Hepatocyte (in vitro differentiated cells): ENCODE measurements around the gene POU1F1. TPM values are rescaled to one million over a fixed set of nuclear protein-coding genes. Genes with fewer than 3 reads are reported as not detected.

ENCODE experiments used
- DNase-seq: peaks from one replicate; pipeline ENCODE4 v3.0.0-alpha.2; 2016; ENCODE audit warnings: low spot score
- H2AFZ ChIP-seq: fragments of 200-600 bp; sonication (generic); 2 replicates; pipeline ENCODE4 v1.6.0; 2016; ENCODE audit warnings: antibody characterized with exemption, mild to moderate bottlenecking
- H3K27ac ChIP-seq: fragments of 200-600 bp; sonication (generic); 2 replicates; pipeline ENCODE4 v1.5.1; 2016; ENCODE audit warnings: mild to moderate bottlenecking
- H3K27me3 ChIP-seq: fragments of 200-600 bp; sonication (generic); 2 replicates; pipeline ENCODE4 v1.6.1; 2016
- H3K36me3 ChIP-seq: fragments of 200-600 bp; sonication (generic); replicated peaks from 2 replicates; pipeline ENCODE4 v1.5.1; 2016; ENCODE audit warnings: low read depth; ENCODE audit not compliant: insufficient read depth
- H3K4me1 ChIP-seq: fragments of 200-600 bp; sonication (generic); 2 replicates; pipeline ENCODE4 v1.5.1; 2016; ENCODE audit warnings: mild to moderate bottlenecking, moderate library complexity; ENCODE audit not compliant: insufficient read depth
- H3K4me2 ChIP-seq: fragments of 200-600 bp; sonication (generic); 2 replicates; pipeline ENCODE4 v1.6.0; 2016
- H3K4me3 ChIP-seq: fragments of 200-600 bp; sonication (generic); 2 replicates; pipeline ENCODE4 v1.5.1; 2016; ENCODE audit warnings: mild to moderate bottlenecking
- H3K79me2 ChIP-seq: fragments of 200-600 bp; sonication (generic); 2 replicates; pipeline ENCODE4 v1.6.0; 2017; ENCODE audit warnings: mild to moderate bottlenecking
- H3K9me2 ChIP-seq: fragments of 200-600 bp; sonication (generic); replicated peaks from 2 replicates; pipeline ENCODE4 v1.6.0; 2017; ENCODE audit warnings: mild to moderate bottlenecking; ENCODE audit not compliant: insufficient read depth
- H3K9me3 ChIP-seq: fragments of 200-600 bp; sonication (generic); 2 replicates; pipeline ENCODE4 v1.5.1; 2016; ENCODE audit warnings: low read depth, mild to moderate bottlenecking
- H4K20me1 ChIP-seq: fragments of 200-600 bp; sonication (generic); 2 replicates; pipeline ENCODE4 v1.6.0; 2016; ENCODE audit warnings: mild to moderate bottlenecking; ENCODE audit not compliant: insufficient read depth, poor library complexity, severe bottlenecking
- EZH2 ChIP-seq: fragments of 200-600 bp; sonication (generic); IDR thresholded peaks from 2 replicates; pipeline ENCODE4 v1.6.1; 2016; ENCODE audit warnings: antibody characterized with exemption, mild to moderate bottlenecking, borderline replicate concordance
- EZH2phosphoT487 ChIP-seq: fragments of 200-600 bp; sonication (generic); IDR thresholded peaks from one replicate; pipeline ENCODE4 v1.6.1; 2018; ENCODE audit warnings: antibody characterized with exemption, mild to moderate bottlenecking, low read depth, moderate library complexity; ENCODE audit not compliant: unreplicated experiment, severe bottlenecking
- WGBS: methylation state at CpG from one replicate; pipeline ENCODE4 v1.1.6; 2016; ENCODE audit warnings: low lambda C conversion rate; ENCODE audit errors: missing lambda C conversion rate; 5-methylcytosine and 5-hydroxymethylcytosine counted together
- polyA plus RNA-seq: library from polyadenylated mRNA; unstranded; fragments of >200 nt; fragmentation: Nextera tagmentation; extraction: Ambion mirVana; gene quantifications from 2 replicates; pipeline ENCODE4 v1.2.1, GENCODE V29; 2016
- total RNA-seq: library from RNA; depleted of rRNA; stranded (reverse); fragments of >200 nt; gene quantifications from 2 replicates; pipeline ENCODE4 v1.2.3, GENCODE V29; 2014
- TF ChIP-seq, protein P1 (sequence below): fragments of 200-600 bp; sonication (generic); IDR thresholded peaks from 2 replicates; pipeline ENCODE4 v1.5.1; 2016; ENCODE audit warnings: antibody characterized with exemption, mild to moderate bottlenecking; ENCODE audit not compliant: poor library complexity

Gene POU1F1
- total and polyA plus RNA-seq, 2 experiments from 2014 or later: not detected

DNA sequence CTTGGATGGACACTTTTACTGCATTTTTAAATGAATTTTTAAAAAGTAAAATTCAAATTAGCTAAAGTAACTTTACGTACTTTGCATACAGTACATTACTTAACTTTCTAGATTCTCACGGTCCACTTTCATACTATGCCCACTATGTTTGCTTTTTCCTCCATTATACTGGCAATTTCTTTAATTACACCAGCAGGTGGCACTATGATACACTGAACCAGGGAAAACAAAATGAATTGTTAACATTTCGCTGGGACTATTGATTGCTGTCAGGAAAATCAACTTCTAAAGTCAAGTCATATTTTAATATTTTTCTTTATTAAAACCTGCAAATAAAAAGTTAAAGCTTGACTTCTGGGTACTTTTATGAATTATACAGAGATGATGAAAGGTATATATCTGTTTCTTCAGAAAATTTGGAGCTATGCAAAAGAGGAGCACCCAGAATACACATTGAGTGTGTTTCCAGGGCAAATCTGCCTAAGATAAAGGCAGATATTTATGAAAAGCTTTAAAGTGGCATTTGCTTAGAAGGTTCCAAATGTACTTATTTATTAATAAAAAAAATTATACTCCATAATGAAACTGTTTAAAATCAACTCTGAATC, 21.8 kb upstream of the POU1F1 start:
- no peaks in the 10 kb centered on the region for H3K9me3 ChIP-seq
- no peak overlapping the region for H3K4me2 ChIP-seq
- H3K27ac ChIP-seq: no peak overlapping the region
- no peaks in the 10 kb centered on the region for H4K20me1 ChIP-seq
- no peaks in the 10 kb centered on the region for H3K27me3 ChIP-seq
- H3K4me1 ChIP-seq: no peaks in the 10 kb centered on the region
- 30% methylated on average over 3 of the region's 3 CpGs for WGBS
- no peaks in the 10 kb centered on the region for H3K36me3 ChIP-seq
- no peaks in the 10 kb centered on the region for H3K9me2 ChIP-seq
- H3K79me2 ChIP-seq: no peaks in the 10 kb centered on the region
- H2AFZ ChIP-seq: no peak overlapping the region
- peak; percentile 51 for DNase-seq
- no peak overlapping the region for H3K4me3 ChIP-seq
- no peak for TF ChIP-seq EZH2phosphoT487
- TF ChIP-seq, protein P1, sequence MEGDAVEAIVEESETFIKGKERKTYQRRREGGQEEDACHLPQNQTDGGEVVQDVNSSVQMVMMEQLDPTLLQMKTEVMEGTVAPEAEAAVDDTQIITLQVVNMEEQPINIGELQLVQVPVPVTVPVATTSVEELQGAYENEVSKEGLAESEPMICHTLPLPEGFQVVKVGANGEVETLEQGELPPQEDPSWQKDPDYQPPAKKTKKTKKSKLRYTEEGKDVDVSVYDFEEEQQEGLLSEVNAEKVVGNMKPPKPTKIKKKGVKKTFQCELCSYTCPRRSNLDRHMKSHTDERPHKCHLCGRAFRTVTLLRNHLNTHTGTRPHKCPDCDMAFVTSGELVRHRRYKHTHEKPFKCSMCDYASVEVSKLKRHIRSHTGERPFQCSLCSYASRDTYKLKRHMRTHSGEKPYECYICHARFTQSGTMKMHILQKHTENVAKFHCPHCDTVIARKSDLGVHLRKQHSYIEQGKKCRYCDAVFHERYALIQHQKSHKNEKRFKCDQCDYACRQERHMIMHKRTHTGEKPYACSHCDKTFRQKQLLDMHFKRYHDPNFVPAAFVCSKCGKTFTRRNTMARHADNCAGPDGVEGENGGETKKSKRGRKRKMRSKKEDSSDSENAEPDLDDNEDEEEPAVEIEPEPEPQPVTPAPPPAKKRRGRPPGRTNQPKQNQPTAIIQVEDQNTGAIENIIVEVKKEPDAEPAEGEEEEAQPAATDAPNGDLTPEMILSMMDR: peak; percentile 87

DNA sequence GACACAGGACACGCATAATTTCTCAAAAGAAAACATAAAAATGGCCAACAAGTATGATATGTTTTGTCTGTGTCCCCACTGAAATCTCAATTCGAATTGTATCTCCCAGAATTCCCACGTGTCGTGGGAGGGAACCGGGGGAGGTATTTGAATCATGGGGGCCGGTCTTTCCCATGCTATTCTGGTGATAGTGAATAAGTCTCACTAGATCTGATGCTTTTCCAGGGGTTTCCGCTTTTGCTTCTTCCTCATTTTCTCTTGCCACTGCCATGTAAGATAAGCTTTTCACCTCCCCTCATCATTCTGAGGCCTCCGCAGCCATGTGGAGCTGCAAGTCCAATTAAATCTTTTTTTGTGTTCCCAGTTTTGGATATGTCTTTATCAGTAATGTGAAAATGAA, 12.1 kb upstream of the POU1F1 start:
- H2AFZ ChIP-seq: no peak overlapping the region
- no peaks in the 10 kb centered on the region for H3K36me3 ChIP-seq
- TF ChIP-seq EZH2phosphoT487 (no peak), EZH2 (no peak)
- TF ChIP-seq, protein P1: no peak
- H3K9me2 ChIP-seq: no peaks in the 10 kb centered on the region
- no peaks in the 10 kb centered on the region for H3K4me1 ChIP-seq
- 91% methylated on average over 8 of the region's 8 CpGs for WGBS
- no peak overlapping the region for H3K4me3 ChIP-seq
- no peak for DNase-seq
- no peak overlapping the region for H3K27ac ChIP-seq
- no peaks in the 10 kb centered on the region for H3K79me2 ChIP-seq
- H3K27me3 ChIP-seq: no peaks in the 10 kb centered on the region
- no peaks in the 10 kb centered on the region for H4K20me1 ChIP-seq
- H3K4me2 ChIP-seq: no peak overlapping the region
- H3K9me3 ChIP-seq: no peaks in the 10 kb centered on the region

DNA sequence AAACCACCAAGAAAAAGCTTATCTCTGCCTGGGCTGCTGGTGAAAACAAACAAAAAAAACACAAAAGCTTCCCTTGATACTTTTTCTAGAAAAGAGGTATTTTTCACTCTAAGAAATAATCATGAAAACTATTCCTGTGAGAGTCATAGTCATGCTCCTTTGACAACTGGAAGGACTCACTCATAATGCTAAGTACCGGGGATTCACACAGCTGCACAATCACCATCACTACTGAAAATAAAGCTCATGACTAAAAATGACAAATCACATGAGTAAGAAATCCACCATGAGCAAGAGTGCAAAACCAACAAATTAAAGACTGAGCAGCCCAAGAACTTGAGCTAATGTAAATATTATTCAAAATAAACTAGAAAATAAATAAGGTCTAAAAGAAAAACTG, 10.6 kb upstream of the POU1F1 start:
- Histone ChIP-seq H3K79me2 (no peaks in the 10 kb centered on the region), H3K9me3 (no peaks in the 10 kb centered on the region), H3K4me1 (no peaks in the 10 kb centered on the region), H4K20me1 (no peaks in the 10 kb centered on the region), H3K36me3 (no peaks in the 10 kb centered on the region), H3K4me3 (no peak overlapping the region), H3K27ac (no peak overlapping the region), H3K9me2 (no peaks in the 10 kb centered on the region), H2AFZ (no peak overlapping the region), H3K4me2 (no peak overlapping the region), H3K27me3 (no peaks in the 10 kb centered on the region)
- TF ChIP-seq, protein P1: no peak
- TF ChIP-seq EZH2: no peak
- TF ChIP-seq EZH2phosphoT487: no peak
- WGBS: 91% methylated on average over 1 of the region's 1 CpG
- no peak for DNase-seq
